ENCODE data around the gene GRK5. TPM values are rescaled to one million over a fixed set of nuclear protein-coding genes. Genes with fewer than 3 reads are reported as not detected.

GRK5 gene
- total RNA-seq, 1 experiment from 2014 or later, result 1.2 TPM

- no peak overlapping the region for H3T11ph ChIP-seq (ENCODE audit: low read length)
- H3K27me3 Mint-ChIP-seq (ENCODE audit: low read depth), result peaks cover 2% of the 10 kb centered on the region
- H3K4me1 ChIP-seq (ENCODE audit: insufficient read depth, low read length), result no peaks in the 10 kb centered on the region
- WGBS (ENCODE audit: extremely low coverage, insufficient read length, low lambda C conversion rate), result 100% methylated on average over 1 of the region's 4 CpGs
- H2BK5ac ChIP-seq (ENCODE audit: insufficient read length, low read length), result no peak overlapping the region
- H3K9me3 ChIP-seq (ENCODE audit: control insufficient read depth, low read depth, low read length), result no peaks in the 10 kb centered on the region
- no peak overlapping the region for H3K4ac ChIP-seq (ENCODE audit: low read depth, low read length)
- H2BK20ac ChIP-seq (ENCODE audit: low read depth, low read length, poor library complexity, severe bottlenecking), result no peak overlapping the region
- H3K36me3 Mint-ChIP-seq (ENCODE audit: insufficient read depth in 1 of 3, low read depth in 3 of 3), result no peaks in the 10 kb centered on the region
- H3K4me1 Mint-ChIP-seq, result 0 out of 4 replicates have a peak, but pooled peaks cover 0 to 3% of the 10 kb centered on the region in 2 experiments
- no peak overlapping the region for H3K18ac ChIP-seq (ENCODE audit: insufficient read length, low read depth, low read length)
- H3K56ac ChIP-seq (ENCODE audit: insufficient read length, low read depth, low read length), result no peak overlapping the region
- H3K23me2 ChIP-seq (ENCODE audit: insufficient read length, low read depth, low read length, poor library complexity, severe bottlenecking), result no peaks in the 10 kb centered on the region
- no peaks in the 10 kb centered on the region for H3K27me3 ChIP-seq (ENCODE audit: insufficient read depth, low read length)
- H2AK5ac ChIP-seq (ENCODE audit: insufficient read length, low read length), result no peak overlapping the region
- no peaks in the 10 kb centered on the region for H3K79me2 ChIP-seq (ENCODE audit: insufficient read depth, low read length)
- H2BK15ac ChIP-seq (ENCODE audit: low read depth, low read length), result no peak overlapping the region
- no peak overlapping the region for H3K4me2 ChIP-seq (ENCODE audit: insufficient read depth, insufficient read length, low read length)
- H3K23ac ChIP-seq (ENCODE audit: insufficient read length, low read depth, low read length), result no peak overlapping the region
- H3K27ac ChIP-seq (ENCODE audit: insufficient read length, low read depth, low read length), result no peak overlapping the region
- no peaks in the 10 kb centered on the region for H3K79me1 ChIP-seq (ENCODE audit: insufficient read depth, low read depth, low read length, poor library complexity, severe bottlenecking)
- no peak for DNase-seq
- H2BK120ac ChIP-seq (ENCODE audit: low read depth, low read length, poor library complexity, severe bottlenecking), result no peak overlapping the region
- H3K9ac ChIP-seq (ENCODE audit: extremely low read depth, insufficient read length, low read length), result no peak overlapping the region
- H3K9me3 Mint-ChIP-seq, result peaks cover 0 to 2% of the 10 kb centered on the region in 2 experiments; a peak in 2 of 5 replicates
- TF ChIP-seq, protein P1, sequence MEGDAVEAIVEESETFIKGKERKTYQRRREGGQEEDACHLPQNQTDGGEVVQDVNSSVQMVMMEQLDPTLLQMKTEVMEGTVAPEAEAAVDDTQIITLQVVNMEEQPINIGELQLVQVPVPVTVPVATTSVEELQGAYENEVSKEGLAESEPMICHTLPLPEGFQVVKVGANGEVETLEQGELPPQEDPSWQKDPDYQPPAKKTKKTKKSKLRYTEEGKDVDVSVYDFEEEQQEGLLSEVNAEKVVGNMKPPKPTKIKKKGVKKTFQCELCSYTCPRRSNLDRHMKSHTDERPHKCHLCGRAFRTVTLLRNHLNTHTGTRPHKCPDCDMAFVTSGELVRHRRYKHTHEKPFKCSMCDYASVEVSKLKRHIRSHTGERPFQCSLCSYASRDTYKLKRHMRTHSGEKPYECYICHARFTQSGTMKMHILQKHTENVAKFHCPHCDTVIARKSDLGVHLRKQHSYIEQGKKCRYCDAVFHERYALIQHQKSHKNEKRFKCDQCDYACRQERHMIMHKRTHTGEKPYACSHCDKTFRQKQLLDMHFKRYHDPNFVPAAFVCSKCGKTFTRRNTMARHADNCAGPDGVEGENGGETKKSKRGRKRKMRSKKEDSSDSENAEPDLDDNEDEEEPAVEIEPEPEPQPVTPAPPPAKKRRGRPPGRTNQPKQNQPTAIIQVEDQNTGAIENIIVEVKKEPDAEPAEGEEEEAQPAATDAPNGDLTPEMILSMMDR (conservative IDR thresholded peaks at IDR 0.05), result no peak
- H4K20me1 ChIP-seq (ENCODE audit: control insufficient read depth, insufficient read depth, insufficient read length), result peaks cover 2% of the 10 kb centered on the region
- H3K14ac ChIP-seq (ENCODE audit: insufficient read depth, low read length), result no peak overlapping the region
- H4K5ac ChIP-seq (ENCODE audit: insufficient read length, low read depth, low read length), result no peak overlapping the region
- no peak overlapping the region for H4K91ac ChIP-seq (ENCODE audit: insufficient read length, low read depth, low read length)
- no peak overlapping the region for H4K8ac ChIP-seq (replicated peaks; ENCODE audit: insufficient read length, low read depth, low read length)
- no peak overlapping the region for H2BK12ac ChIP-seq (ENCODE audit: insufficient read length, low read depth, low read length)
- H3K27ac Mint-ChIP-seq, result no peak overlapping the region
- no peak overlapping the region for H2AFZ ChIP-seq (ENCODE audit: low read length)
- no peak overlapping the region for H3K4me3 Mint-ChIP-seq
Observed at GRCh38 chr10:119393845-119394244, 186.5 kb downstream of the GRK5 start.

Data from H9 (cell line).